HCT116 (cell line): Measurements from ENCODE around the gene CUL9. TPM values are rescaled to one million over a fixed set of nuclear protein-coding genes. Genes with fewer than 3 reads are reported as not detected.

ENCODE experiments used
- ATAC-seq: fragments of 200-7000 bp; cut with Tn5 transposase; 2 replicates; pipeline ENCODE4 v1.9.1; 2020; ENCODE audit warnings: mild to moderate bottlenecking, moderate library complexity
- BruUV-seq: library from RNA; stranded (reverse); fragments of 400-500 nt; replicated peaks from 2 replicates; lab custom pipeline; 2021; lab: Mats Ljungman, UMichigan
- CTCF ChIA-PET: fragments of 300-600 bp; sonication (Branson Sonifier 250); formaldehyde crosslinking; loops from one replicate; lab custom pipeline; 2021; ENCODE audit warnings: antibody characterized with exemption; lab: Charles Lee
- POLR2A ChIA-PET: fragments of 300-600, 350-600 bp; sonication (Branson Sonifier 250); formaldehyde crosslinking; loops from one replicate; lab custom pipeline; 2021; ENCODE audit warnings: antibody characterized with exemption; lab: Charles Lee
- RAD21 ChIA-PET, 2 experiments: fragments of 300-600 bp; sonication (Branson Sonifier 250); formaldehyde crosslinking; loops; one replicate each; lab custom pipeline; 2023; ENCODE audit warnings: low total read pairs in 2 of 2; ENCODE audit not compliant: uncharacterized antibody in 2 of 2, unreplicated experiment in 2 of 2, low non-redundant PET in 1 of 2; lab: Charles Lee
- DNase-seq: peaks from one replicate; pipeline ENCODE4 v3.0.0-alpha.2; 2010; ENCODE audit warnings: low read depth, low spot score
- H2AFZ ChIP-seq: fragments of 200-600 bp; shearing (Covaris generic), sonication (generic); 2 replicates; pipeline ENCODE4 v1.6.1; 2017; ENCODE audit warnings: low read depth, mixed run types, mixed read lengths, antibody characterized with exemption, low read length; ENCODE audit not compliant: poor library complexity, severe bottlenecking
- H3K27ac ChIP-seq: 2 replicates; pipeline ENCODE4 v1.5.1; 2012; ENCODE audit warnings: low read depth, low read length
- H3K27me3 ChIP-seq: fragments of 200-600 bp; sonication (generic); 2 replicates; pipeline ENCODE4 v1.6.1; 2016; ENCODE audit warnings: mixed run types, low read length, mixed read lengths; ENCODE audit not compliant: insufficient read depth
- H3K36me3 ChIP-seq, 2 experiments: fragments of 200-500 bp in 1 of 2; fragments of 200-600 bp in 1 of 2; sonication (Bioruptor generic) in 1 of 2; sonication (generic) in 1 of 2; 2 replicates each; pipeline versions ENCODE4 v1.5.1 to v1.6.1; 2014 to 2016; ENCODE audit warnings: low read length in 2 of 2, inconsistent platforms in 1 of 2, mixed read lengths in 1 of 2, mixed run types in 1 of 2; ENCODE audit not compliant: insufficient read depth in 2 of 2, control insufficient read depth in 1 of 2
- H3K4me1 ChIP-seq, 2 experiments: fragments of 200-600 bp in 1 of 2; sonication (generic) in 1 of 2; 2 replicates each; pipeline versions ENCODE4 v1.5.1 to v1.6.1; 2012 to 2017; ENCODE audit warnings: low read length in 2 of 2, inconsistent platforms in 1 of 2, mild to moderate bottlenecking in 1 of 2, mixed read lengths in 1 of 2, mixed run types in 1 of 2, moderate library complexity in 1 of 2; ENCODE audit not compliant: insufficient read depth in 2 of 2, control insufficient read depth in 1 of 2
- H3K4me2 ChIP-seq: fragments of 200-600 bp; sonication (generic); 2 replicates; pipeline ENCODE4 v1.6.1; 2017; ENCODE audit warnings: mixed run types, low read length, mixed read lengths
- H3K4me3 ChIP-seq, 2 experiments: fragments of 200-600 bp in 1 of 2; sonication (generic) in 1 of 2; replicated peaks in 1 of 2; 2 replicates each; pipeline ENCODE4 v1.5.1; 2011 to 2016; ENCODE audit warnings: low read length in 2 of 2, control low read depth in 1 of 2, low read depth in 1 of 2, mild to moderate bottlenecking in 1 of 2, mixed read lengths in 1 of 2, mixed run types in 1 of 2
- H3K79me2 ChIP-seq: fragments of 200-600 bp; sonication (generic); 2 replicates; pipeline ENCODE4 v1.6.1; 2017; ENCODE audit warnings: mild to moderate bottlenecking, mixed run types, low read length, moderate library complexity, mixed read lengths; ENCODE audit not compliant: insufficient read depth
- H3K9ac ChIP-seq: fragments of 200-600 bp; sonication (generic); 2 replicates; pipeline ENCODE4 v1.6.1; 2016; ENCODE audit warnings: low read length, mixed read lengths
- H3K9me2 ChIP-seq: fragments of 200-600 bp; sonication (generic), shearing (Covaris generic); 2 replicates; pipeline ENCODE4 v1.6.1; 2017; ENCODE audit warnings: mixed run types, mild to moderate bottlenecking, moderate library complexity; ENCODE audit not compliant: insufficient read depth
- H3K9me3 ChIP-seq, 2 experiments: fragments of 200-500 bp in 1 of 2; fragments of 200-600 bp in 1 of 2; sonication (Bioruptor generic) in 1 of 2; sonication (generic) in 1 of 2; 2 replicates each; pipeline ENCODE4 v1.6.1; 2014 to 2017; ENCODE audit warnings: low read length in 2 of 2, mixed read lengths in 2 of 2, inconsistent platforms in 1 of 2, low read depth in 1 of 2, mild to moderate bottlenecking in 1 of 2, mixed run types in 1 of 2, moderate library complexity in 1 of 2; ENCODE audit not compliant: control insufficient read depth in 1 of 2, insufficient read depth in 1 of 2
- H4K20me1 ChIP-seq: fragments of 200-600 bp; sonication (generic), shearing (Covaris generic); 2 replicates; pipeline ENCODE4 v1.6.1; 2017; ENCODE audit warnings: mixed run types, mild to moderate bottlenecking, moderate library complexity; ENCODE audit not compliant: insufficient read depth
- CBX3 ChIP-seq: IDR thresholded peaks from 2 replicates; pipeline ENCODE4 v1.6.1; 2012; ENCODE audit warnings: low read depth
- EGR1 ChIP-seq: IDR thresholded peaks from 2 replicates; pipeline ENCODE4 v1.6.1; 2012; ENCODE audit warnings: low read depth
- ELF1 ChIP-seq: IDR thresholded peaks from 2 replicates; pipeline ENCODE4 v1.6.1; 2012; ENCODE audit warnings: low read depth, borderline replicate concordance
- EZH2 ChIP-seq: fragments of 200-600 bp; sonication (generic); IDR thresholded peaks from 2 replicates; pipeline ENCODE4 v1.6.1; 2017; ENCODE audit warnings: antibody characterized with exemption, mixed run types
- EZH2phosphoT487 ChIP-seq: fragments of 200-600 bp; IDR thresholded peaks from 2 replicates; pipeline ENCODE4 v1.6.1; 2018; ENCODE audit warnings: antibody characterized with exemption, borderline replicate concordance
- FOSL1 ChIP-seq: IDR thresholded peaks from 2 replicates; pipeline ENCODE4 v1.6.1; 2012; ENCODE audit warnings: low read depth
- SP1 ChIP-seq: IDR thresholded peaks from 2 replicates; pipeline ENCODE4 v1.6.1; 2012; ENCODE audit warnings: low read depth
- TCF7L2 ChIP-seq: IDR thresholded peaks from 2 replicates; pipeline ENCODE4 v1.7.0; 2011; ENCODE audit warnings: borderline replicate concordance, inconsistent platforms; ENCODE audit not compliant: insufficient read depth, insufficient read length; ENCODE audit errors: extremely low read depth
- ZNF274 ChIP-seq: fragments of 200-500 bp; sonication (Bioruptor generic); IDR thresholded peaks from 2 replicates; pipeline ENCODE4 v1.6.1; 2014; ENCODE audit warnings: mild to moderate bottlenecking, low read depth, low read length, inconsistent platforms
- intact Hi-C: fragments of 100-400 bp; cut with micrococcal nuclease; formaldehyde crosslinking; loops from 2 replicates; pipeline ENCODE4 v1.10.0; 2022
- total RNA-seq: library from RNA; stranded (reverse); gene quantifications from one replicate; pipeline ENCODE4 v1.2.1, GENCODE V29; 2021; ENCODE audit not compliant: unreplicated experiment
- TF ChIP-seq, protein P1 (sequence below): IDR thresholded peaks from 2 replicates; pipeline ENCODE4 v1.6.1; 2012
- TF ChIP-seq, protein P2 (sequence below): IDR thresholded peaks from 2 replicates; pipeline ENCODE4 v1.6.1; 2012; ENCODE audit warnings: low read depth
- TF ChIP-seq, protein P3 (sequence below): IDR thresholded peaks from 2 replicates; pipeline ENCODE4 v1.6.1; 2011; ENCODE audit warnings: mild to moderate bottlenecking, low read length, moderate library complexity; ENCODE audit not compliant: insufficient replicate concordance; ENCODE audit errors: extremely low read depth
- TF ChIP-seq, protein P4 (sequence below): IDR thresholded peaks from 2 replicates; pipeline ENCODE4 v1.6.1; 2012

CUL9 gene
- total RNA-seq, 1 experiment from 2014 or later: 36.5 TPM

DNA sequence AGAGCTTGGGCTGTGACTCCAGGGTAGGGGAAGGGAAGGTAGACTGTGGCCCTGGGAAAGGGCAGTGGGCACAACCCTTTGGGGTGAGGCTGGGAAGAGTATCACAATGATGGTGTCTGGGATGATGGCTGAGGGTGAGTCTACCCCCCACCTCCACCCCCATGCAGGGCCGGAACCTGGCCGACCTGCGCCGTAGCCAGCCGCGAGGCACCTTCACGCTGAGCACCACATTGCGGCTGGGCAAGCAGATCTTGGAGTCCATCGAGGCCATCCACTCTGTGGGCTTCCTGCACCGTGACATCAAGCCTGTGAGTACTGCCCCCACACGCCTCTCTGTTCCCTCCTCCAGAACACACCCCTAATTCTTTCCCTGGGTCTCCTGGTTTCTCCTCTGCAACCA is 71.4 kb downstream of the CUL9 start:
- ChIA-PET RAD21 (no interaction called here), CTCF (no interaction called here), POLR2A (no interaction called here)
- H3K36me3 ChIP-seq: no peaks in the 10 kb centered on the region; a peak in 1 of 4 replicates
- H3K9ac ChIP-seq: no peak overlapping the region
- no TSS peak for BruUV-seq
- H3K27ac ChIP-seq: no peak overlapping the region
- no peak overlapping the region for H3K4me2 ChIP-seq
- no peaks in the 10 kb centered on the region for H3K79me2 ChIP-seq
- H3K9me3 ChIP-seq: no peaks in the 10 kb centered on the region
- ATAC-seq: no peak
- no peak overlapping the region for H3K4me3 ChIP-seq
- TF ChIP-seq EZH2: no peak
- TF ChIP-seq, protein P1, sequence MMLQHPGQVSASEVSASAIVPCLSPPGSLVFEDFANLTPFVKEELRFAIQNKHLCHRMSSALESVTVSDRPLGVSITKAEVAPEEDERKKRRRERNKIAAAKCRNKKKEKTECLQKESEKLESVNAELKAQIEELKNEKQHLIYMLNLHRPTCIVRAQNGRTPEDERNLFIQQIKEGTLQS: no peak
- no peak for TF ChIP-seq FOSL1
- TF ChIP-seq TCF7L2: no peak
- TF ChIP-seq, protein P2, sequence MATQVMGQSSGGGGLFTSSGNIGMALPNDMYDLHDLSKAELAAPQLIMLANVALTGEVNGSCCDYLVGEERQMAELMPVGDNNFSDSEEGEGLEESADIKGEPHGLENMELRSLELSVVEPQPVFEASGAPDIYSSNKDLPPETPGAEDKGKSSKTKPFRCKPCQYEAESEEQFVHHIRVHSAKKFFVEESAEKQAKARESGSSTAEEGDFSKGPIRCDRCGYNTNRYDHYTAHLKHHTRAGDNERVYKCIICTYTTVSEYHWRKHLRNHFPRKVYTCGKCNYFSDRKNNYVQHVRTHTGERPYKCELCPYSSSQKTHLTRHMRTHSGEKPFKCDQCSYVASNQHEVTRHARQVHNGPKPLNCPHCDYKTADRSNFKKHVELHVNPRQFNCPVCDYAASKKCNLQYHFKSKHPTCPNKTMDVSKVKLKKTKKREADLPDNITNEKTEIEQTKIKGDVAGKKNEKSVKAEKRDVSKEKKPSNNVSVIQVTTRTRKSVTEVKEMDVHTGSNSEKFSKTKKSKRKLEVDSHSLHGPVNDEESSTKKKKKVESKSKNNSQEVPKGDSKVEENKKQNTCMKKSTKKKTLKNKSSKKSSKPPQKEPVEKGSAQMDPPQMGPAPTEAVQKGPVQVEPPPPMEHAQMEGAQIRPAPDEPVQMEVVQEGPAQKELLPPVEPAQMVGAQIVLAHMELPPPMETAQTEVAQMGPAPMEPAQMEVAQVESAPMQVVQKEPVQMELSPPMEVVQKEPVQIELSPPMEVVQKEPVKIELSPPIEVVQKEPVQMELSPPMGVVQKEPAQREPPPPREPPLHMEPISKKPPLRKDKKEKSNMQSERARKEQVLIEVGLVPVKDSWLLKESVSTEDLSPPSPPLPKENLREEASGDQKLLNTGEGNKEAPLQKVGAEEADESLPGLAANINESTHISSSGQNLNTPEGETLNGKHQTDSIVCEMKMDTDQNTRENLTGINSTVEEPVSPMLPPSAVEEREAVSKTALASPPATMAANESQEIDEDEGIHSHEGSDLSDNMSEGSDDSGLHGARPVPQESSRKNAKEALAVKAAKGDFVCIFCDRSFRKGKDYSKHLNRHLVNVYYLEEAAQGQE: no peak
- no peak for TF ChIP-seq ELF1
- TF ChIP-seq, protein P3, sequence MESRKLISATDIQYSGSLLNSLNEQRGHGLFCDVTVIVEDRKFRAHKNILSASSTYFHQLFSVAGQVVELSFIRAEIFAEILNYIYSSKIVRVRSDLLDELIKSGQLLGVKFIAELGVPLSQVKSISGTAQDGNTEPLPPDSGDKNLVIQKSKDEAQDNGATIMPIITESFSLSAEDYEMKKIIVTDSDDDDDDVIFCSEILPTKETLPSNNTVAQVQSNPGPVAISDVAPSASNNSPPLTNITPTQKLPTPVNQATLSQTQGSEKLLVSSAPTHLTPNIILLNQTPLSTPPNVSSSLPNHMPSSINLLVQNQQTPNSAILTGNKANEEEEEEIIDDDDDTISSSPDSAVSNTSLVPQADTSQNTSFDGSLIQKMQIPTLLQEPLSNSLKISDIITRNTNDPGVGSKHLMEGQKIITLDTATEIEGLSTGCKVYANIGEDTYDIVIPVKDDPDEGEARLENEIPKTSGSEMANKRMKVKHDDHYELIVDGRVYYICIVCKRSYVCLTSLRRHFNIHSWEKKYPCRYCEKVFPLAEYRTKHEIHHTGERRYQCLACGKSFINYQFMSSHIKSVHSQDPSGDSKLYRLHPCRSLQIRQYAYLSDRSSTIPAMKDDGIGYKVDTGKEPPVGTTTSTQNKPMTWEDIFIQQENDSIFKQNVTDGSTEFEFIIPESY: no peak
- no peak for TF ChIP-seq SP1
- no peak for TF ChIP-seq ZNF274
- TF ChIP-seq, protein P4, sequence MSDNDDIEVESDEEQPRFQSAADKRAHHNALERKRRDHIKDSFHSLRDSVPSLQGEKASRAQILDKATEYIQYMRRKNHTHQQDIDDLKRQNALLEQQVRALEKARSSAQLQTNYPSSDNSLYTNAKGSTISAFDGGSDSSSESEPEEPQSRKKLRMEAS: no peak
- no peak for TF ChIP-seq EGR1
- TF ChIP-seq EZH2phosphoT487: no peak
- TF ChIP-seq CBX3: no peak
- peaks cover 4% of the 10 kb centered on the region; the same call in 1 of the 2 replicates for H3K27me3 ChIP-seq
- H3K4me1 ChIP-seq: no peaks in the 10 kb centered on the region
- intact Hi-C loops: no loop called here
- H3K9me2 ChIP-seq: no peaks in the 10 kb centered on the region
- H4K20me1 ChIP-seq: no peaks in the 10 kb centered on the region
- DNase-seq: no peak
- no peak overlapping the region for H2AFZ ChIP-seq
